Keratinocyte (primary cell): Measurements from ENCODE around the gene NEIL1.

Source experiments
- EZH2 ChIP-seq: IDR thresholded peaks from one replicate; pipeline ENCODE4 v1.6.1; 2012; ENCODE audit warnings: inconsistent platforms, mild to moderate bottlenecking, low read length, moderate library complexity
- TF ChIP-seq, protein P1 (sequence below), 3 experiments: IDR thresholded peaks in 1 of 3; conservative IDR thresholded peaks in 1 of 3; optimal IDR thresholded peaks in 1 of 3; 2 replicates in 2 of 3; 3 replicates in 1 of 3; pipeline versions ENCODE3 to v1.5.1; 2011; ENCODE audit warnings: low read length in 3 of 3, mild to moderate bottlenecking in 3 of 3, moderate library complexity in 2 of 3, control low read depth in 1 of 3, inconsistent platforms in 1 of 3; ENCODE audit not compliant: insufficient read depth in 2 of 3; ENCODE audit errors: extremely low read depth in 1 of 3

DNA sequence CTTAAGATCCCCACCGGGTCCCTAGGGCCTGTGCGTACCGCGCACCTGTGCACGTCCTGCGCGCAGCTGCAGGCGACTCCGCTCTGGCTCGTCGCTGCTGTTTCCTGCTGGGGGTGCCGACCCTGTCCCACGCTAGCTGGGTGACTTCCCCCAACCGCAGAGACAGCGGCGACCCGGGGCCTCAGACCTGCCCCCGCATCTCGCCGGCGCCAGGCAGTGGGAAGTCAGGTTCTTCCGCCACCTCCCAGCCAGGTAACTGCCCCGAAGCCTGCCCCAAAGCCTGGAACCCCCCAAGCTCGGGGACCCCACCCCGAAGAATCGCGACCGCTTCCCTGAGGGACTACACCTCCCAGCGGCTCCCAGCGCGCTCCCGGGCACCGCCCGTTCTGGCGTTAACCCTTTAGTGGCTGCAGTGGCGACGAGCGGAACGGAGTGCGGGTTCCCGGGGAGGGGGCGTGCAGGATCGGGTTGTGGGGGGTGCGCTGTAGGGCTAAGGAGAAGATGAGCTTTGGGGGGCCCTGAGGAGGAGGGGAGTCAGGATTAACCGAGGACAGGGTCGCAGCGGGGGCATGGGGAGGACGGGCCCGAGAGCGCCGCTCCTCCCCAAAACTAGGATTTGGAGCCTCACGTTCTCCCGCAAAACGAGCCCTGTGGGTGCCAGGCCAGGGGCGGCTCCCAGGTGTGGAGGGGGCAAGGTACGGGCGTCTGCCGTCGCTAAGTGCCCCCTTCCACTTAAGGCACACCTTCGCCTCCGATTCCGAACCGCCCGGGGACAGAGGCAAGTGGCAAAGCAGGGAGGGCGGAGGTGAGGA is 589 bp downstream of the NEIL1 start:
- TF ChIP-seq, protein P1, sequence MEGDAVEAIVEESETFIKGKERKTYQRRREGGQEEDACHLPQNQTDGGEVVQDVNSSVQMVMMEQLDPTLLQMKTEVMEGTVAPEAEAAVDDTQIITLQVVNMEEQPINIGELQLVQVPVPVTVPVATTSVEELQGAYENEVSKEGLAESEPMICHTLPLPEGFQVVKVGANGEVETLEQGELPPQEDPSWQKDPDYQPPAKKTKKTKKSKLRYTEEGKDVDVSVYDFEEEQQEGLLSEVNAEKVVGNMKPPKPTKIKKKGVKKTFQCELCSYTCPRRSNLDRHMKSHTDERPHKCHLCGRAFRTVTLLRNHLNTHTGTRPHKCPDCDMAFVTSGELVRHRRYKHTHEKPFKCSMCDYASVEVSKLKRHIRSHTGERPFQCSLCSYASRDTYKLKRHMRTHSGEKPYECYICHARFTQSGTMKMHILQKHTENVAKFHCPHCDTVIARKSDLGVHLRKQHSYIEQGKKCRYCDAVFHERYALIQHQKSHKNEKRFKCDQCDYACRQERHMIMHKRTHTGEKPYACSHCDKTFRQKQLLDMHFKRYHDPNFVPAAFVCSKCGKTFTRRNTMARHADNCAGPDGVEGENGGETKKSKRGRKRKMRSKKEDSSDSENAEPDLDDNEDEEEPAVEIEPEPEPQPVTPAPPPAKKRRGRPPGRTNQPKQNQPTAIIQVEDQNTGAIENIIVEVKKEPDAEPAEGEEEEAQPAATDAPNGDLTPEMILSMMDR (optimal IDR thresholded peaks at IDR 0.05 in 1 of 3, IDR thresholded peaks at IDR 0.05 in 1 of 3, conservative IDR thresholded peaks at IDR 0.05 in 1 of 3; ENCODE audit: extremely low read depth in 1 of 3, insufficient read depth in 2 of 3, low read length in 3 of 3): no peak
- TF ChIP-seq EZH2: no peak
